ENCODE measurements around the gene CHI3L2.

- no peak for TF ChIP-seq POLR2A (IDR thresholded peaks at IDR 0.05; ENCODE audit: low read length)
- TF ChIP-seq GATA1 (IDR thresholded peaks at IDR 0.05; ENCODE audit: low read depth, low read length) = no peak
Measured at GRCh38 chr1:111279144-111279543, 51.6 kb downstream of the CHI3L2 start.
